Limb (tissue), 2 donors: ENCODE data around the gene PARN.
"Not testable (repeated sequence)": the region's sequence is repeated elsewhere in the genome, so short reads cannot be mapped to it uniquely, and the experiment has no call there.

Source experiments
- DNase-seq, 2 donors: peaks; one replicate each; pipeline ENCODE4 v3.0.0-alpha.2; 2016; ENCODE audit errors: extremely low spot score in 2 of 2

PARN gene

GRCh38 chr16:14438256-14438655 is 191.8 kb downstream of the PARN start:
- no peak for DNase-seq

- DNase-seq, result no peak
These were observed 192.6 kb downstream of the PARN start for GRCh38 chr16:14437426-14437825.

GRCh38 chr16:14436401-14436955 is 193.6 kb downstream of the PARN start:
- peak in 1 of 2 donors; percentile 39 for DNase-seq

- no peak for DNase-seq
These were observed 195.2 kb downstream of the PARN start for GRCh38 chr16:14434860-14435259.

DNA sequence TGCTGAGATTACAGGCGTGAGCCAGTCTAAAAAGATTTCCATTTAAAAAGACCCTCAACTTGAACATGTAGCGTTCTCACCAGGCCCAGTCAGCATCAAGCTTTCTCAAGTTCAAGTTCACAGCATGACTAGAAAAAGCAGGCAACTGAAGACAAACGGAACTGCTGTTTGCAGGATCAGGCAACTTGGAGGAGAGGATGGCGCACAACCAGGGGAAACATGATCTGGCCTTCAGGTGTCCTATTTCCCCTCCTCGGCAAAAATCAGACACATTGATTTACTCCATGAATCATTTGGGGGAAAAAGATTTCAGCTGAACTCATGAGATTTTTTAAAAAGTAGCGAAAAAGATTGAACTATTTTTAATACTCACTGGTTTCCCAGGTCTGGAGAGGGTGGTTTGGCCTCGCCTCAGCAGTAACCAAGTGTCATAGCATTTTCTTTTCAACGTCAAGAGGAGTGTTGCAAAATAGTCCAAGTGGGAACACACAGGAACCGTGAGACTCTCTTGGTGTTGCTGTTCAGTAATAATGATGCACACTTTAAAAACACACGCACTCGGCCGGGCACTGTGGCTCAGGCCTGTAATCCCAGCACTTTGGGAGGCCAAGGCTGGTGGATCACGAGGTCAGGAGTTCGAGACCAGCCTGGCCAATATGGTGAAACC is 201.0 kb downstream of the PARN start:
- DNase-seq, result not testable (repeated sequence)

DNA sequence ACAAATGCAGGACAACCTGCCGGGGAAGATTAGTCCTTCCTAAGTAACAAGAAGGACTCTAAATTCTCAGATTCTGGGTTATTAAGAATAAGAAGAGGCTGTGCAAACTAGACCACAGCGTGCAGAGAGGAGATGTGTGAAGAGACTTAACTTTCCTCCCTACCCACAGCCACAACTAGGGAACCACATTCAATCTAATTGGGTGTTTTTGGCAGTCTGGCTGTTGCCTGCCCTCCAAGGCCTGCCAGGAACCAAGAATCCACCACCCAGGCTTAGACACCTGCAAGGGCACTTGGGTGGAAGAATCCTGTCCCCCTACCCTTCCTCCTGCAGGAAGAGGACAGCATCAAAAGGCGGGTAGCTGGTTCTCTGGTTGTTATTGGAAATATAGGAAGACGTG is 202.0 kb downstream of the PARN start:
- no peak for DNase-seq

DNA sequence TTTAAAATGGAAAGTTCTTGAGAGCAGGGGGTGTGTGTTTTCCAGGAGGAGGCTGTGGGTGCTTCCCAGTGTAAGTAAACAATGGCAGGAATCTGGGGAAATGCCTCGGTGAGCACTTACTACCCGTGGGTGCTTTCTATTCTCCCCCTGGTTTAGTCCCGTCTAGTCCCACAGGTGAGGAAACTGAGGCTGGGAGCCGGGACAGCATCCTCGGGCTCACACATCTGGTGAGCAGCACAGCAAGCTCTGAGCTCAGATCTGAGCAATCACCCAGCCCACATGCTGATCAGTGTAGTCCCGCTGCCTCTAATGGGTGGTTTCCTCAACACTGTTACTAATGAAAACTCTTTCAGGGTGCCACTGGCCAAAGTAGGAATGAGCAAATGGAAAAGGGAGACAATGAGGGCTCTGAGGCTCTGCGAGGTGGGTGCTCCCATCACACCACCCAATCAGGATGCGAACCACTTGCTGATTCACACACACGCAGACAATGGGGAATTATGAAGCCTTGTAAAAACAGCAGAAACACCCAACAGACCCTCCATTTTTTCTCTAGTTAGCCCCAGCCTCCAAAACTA is 202.6 kb downstream of the PARN start:
- no peak for DNase-seq

DNA sequence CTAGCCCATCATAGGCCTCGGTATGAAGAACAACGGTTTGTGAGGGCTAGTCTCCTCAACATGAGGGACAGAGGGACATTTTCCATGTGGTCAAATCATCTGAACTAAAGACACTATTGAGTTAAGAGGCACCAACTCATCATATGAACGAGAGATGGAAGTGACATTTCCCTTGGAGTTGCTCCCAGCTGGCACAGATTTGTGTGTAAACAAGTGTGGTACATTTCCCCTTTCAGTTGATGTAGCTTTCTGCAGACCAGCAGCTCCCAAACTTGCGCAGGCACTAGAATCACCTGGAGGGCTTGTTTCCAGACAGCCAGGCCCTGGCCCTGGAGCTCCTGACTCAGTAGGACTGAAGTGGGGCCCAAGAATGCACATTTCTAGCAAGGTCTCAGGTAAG is 205.5 kb downstream of the PARN start:
- DNase-seq, result no peak

GRCh38 chr16:14423344-14423743 is 206.7 kb downstream of the PARN start:
- no peak for DNase-seq

DNA sequence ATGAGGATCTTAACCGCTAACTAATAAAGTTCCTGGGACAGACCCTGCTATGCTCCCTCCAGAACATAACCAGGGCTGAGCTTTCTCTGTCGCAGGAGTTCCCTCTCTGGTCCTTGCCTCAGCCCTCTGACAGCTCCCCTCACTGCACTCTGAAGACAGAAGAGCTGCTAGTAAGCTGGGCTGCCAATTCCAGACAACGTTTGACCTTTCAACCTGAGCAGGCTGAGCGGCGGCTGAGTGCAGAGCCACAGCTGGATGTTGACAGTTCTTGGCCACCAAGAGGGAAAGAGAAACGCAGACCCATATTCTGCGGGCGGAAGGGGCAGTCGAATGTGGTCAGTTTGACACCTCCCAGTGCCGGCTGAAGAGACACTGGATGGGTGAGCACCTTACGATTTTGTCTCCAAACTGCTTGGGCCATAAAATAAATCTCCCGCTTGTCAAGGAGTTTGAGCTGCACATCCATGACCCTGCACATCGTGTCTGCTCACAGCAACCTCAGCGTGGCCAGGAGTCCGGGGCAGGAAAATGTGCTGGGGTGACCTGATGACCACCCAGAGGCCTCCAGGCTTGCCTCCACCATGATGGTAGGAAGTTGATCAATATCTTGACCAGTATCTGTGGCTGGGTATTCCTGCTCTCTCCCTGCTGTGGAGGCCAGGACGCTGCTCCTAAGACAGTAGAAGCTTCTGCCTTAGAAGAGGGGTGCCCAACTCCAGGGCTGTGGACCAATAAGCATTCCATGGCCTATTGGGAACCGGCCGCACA is 209.2 kb downstream of the PARN start:
- no peak for DNase-seq

DNA sequence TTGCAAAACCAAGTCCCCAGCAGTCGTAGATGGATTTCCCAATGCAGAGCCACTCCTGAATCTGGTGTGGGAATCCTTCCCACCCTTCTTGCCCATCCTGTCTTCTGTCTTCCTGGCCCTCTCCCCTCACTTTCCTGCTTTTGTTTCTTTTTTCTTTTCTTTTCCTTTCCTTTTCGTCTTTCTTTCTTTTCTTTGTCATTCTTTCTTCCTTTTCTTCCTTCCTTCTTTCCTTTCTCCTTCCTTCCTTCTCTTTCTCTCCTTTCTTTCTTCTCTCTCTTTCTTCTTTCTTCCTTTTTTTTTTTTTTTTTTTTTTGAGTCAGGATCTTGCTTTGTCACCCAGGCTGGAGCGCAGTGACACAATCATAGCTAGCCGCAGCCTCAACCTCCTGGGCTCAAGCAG is 209.8 kb downstream of the PARN start:
- not testable (repeated sequence) for DNase-seq

- no peak for DNase-seq
These were observed 210.2 kb downstream of the PARN start for GRCh38 chr16:14419817-14420216.

GRCh38 chr16:14418795-14419225 is 211.2 kb downstream of the PARN start:
- no peak for DNase-seq

- no peak for DNase-seq
These were observed 213.9 kb downstream of the PARN start for GRCh38 chr16:14416184-14416583.

DNA sequence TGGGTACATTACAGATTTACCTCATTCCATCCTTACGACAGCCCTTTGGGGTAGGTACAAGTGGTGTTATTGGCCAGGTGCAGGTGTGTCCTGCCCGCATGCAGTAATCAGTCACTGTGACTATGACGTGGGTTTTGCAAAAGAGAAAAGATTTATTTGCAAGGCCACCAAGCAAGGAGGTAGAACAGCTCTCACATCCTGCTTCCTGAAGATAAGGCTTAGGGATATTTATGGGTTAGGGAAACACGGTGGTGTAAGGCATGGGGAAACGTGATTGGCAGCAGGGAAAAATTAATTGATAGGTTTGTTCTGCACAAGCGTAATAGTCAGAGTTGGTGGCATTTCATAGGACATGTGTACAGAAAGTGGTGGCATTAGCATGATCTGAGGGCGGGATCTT is 214.8 kb downstream of the PARN start:
- no peak for DNase-seq

- no peak for DNase-seq
These were observed 220.5 kb downstream of the PARN start for GRCh38 chr16:14409563-14409962.

DNA sequence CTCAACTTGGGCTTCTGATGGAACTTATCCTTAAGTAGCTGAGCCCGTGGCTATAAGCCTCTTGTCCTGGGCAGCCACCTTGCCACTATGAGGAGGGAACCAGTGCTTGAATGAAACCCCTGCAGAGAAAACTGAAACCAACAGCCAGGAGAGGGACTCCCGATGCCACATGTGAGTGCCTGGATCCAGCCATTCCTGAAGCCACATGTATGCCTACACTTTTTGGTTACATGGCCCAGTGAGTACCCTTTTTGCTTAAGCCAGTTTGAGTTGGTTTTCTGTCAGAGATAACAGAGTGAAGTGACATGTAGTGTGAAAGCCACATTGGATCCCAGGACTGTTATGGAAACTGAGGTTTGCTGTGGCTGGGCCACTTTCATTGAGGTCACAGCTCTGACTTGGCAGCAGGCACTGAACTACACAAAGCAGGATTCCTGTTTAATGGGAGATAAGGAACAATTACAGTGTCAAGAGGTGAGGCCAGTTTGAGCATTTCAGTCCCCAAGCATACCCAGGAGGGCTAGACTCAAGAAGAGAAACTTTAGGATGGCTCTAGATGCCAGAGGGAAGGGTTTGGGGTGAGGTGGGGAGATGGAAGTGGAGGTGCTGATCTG is 222.2 kb downstream of the PARN start:
- DNase-seq, result no peak

DNA sequence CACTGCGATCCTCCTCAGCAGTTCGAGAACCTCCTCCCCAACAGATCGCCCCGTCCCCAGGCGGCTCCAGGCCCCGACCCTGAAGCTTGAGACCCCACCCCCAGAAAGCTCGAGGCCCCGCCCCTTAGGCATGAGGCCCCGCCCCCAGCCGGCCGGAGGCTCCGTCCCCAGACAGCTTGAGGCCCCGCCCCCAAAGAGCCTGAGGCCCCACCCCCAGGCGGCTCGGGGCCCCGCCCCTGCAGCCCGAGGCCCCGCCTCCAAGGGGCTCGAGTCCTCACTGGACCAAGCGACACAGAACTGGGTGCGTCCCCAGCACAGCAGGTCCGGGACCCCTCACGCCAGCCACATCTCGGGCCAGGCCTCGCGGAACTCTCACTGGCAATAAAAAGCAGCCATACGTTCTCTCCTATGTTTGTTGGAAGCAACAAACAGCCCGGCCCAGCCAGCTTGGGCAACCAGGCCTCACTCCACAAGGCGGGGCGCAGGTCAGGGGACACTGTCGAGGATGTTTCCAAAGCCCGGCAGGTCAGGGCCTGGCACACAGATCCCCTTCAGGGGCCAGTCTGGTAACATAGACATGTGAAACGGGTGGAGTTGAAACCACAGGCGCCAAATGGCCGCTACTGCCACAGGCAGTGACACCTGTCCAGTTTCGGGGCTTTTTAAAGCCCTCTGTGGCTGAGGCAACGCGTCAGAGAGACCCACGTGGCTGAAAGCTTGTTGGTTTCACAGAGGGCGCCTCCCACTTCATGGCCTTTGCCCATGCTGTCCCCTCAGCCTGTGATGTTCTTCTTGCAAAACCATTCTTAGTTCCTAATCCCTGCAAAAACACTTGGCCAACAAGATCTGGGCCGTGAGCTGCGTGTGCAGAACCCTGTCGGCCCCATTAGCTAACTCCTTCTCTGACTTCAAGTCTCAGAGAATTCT is 224.2 kb downstream of the PARN start:
- DNase-seq, result peak in 1 of 2 donors; percentile 40

GRCh38 chr16:14403001-14403389 is 227.1 kb downstream of the PARN start:
- DNase-seq, result not testable (repeated sequence)

DNA sequence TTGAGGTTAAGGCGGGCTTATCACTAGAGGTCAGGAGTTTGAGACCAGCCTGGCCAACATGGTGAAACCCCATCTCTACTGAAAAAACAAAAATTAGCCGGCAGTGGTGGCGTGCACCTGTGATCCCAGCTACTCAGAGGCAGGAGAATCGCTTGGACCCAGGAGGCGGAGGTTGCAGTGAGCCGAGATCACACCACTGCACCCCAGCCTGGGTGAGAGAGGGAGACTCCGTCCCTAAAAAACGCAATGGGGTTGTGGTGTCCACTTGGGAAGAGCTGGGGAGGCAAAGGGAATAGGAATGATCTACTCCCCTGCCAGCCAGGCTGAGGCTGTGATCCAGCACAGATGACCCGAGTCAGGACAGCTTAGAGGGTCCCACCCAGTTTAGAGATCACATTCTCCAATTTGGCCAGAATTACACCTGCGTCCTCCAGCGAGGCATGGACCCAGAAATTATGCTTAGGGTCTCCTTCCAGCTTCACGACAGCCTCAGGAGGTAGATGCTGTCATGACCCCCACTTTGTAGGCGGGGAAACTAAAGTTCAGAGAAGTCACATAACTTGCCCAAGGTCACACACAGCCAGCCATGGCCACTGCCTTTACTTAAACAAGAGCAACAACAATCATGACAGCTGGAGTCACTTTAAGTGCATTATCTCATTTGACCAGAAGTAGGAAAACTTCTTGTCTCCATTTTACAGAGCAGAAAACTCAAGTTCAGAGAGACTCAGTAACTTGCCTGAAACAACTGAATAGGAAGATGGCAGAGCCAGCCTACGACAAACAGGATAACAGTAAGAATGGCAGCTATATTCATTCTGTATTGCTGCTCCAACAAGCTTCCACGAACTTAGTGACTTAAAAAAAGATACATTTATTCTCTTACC is 227.7 kb downstream of the PARN start:
- DNase-seq, result not testable (repeated sequence)
